NCI-H2196 treated with DMSO at 0.1 percent for 48 hours (cell line): Measurements from ENCODE around the gene RSL24D1.

Source experiments
- DNase-seq: peaks from one replicate; lab custom pipeline; 2025; ENCODE audit not compliant: unreplicated experiment; lab: John Stamatoyannopoulos, UW

Gene RSL24D1

GRCh38 chr15:55196458-55197361 lies at the start of gene RSL24D1:
Gene RSL24D1 (minus strand): TSS chr15:55196941. CDS start chr15:55196890, 51 bp downstream.
- peak; percentile 86 for DNase-seq

- DNase-seq, result no peak
Observed at GRCh38 chr15:55245059-55245458, 48.3 kb upstream of the RSL24D1 start.

GRCh38 chr15:55241891-55242290 lies 45.1 kb upstream of the RSL24D1 start:
- no peak for DNase-seq

- no peak for DNase-seq
Observed at GRCh38 chr15:55241186-55241585, 44.4 kb upstream of the RSL24D1 start.

GRCh38 chr15:55240125-55240760 lies 43.5 kb upstream of the RSL24D1 start:
- DNase-seq, result no peak

- DNase-seq, result no peak
Observed at GRCh38 chr15:55239440-55240124, 42.8 kb upstream of the RSL24D1 start.

- DNase-seq, result no peak
Observed at GRCh38 chr15:55238877-55239276, 42.1 kb upstream of the RSL24D1 start.

- DNase-seq, result no peak
Observed at GRCh38 chr15:55237219-55238130, 40.7 kb upstream of the RSL24D1 start.

GRCh38 chr15:55235546-55236036 lies 38.9 kb upstream of the RSL24D1 start:
- no peak for DNase-seq

- no peak for DNase-seq
Observed at GRCh38 chr15:55234800-55235104, 38.0 kb upstream of the RSL24D1 start.

GRCh38 chr15:55234104-55234799 lies 37.5 kb upstream of the RSL24D1 start:
- DNase-seq, result no peak

GRCh38 chr15:55231455-55231854 lies 34.7 kb upstream of the RSL24D1 start:
- no peak for DNase-seq

- DNase-seq, result no peak
Observed at GRCh38 chr15:55230953-55231352, 34.2 kb upstream of the RSL24D1 start.

GRCh38 chr15:55230051-55230670 lies 33.4 kb upstream of the RSL24D1 start:
- DNase-seq, result no peak

GRCh38 chr15:55226127-55226526 lies 29.4 kb upstream of the RSL24D1 start:
- DNase-seq, result no peak

GRCh38 chr15:55224892-55225291 lies 28.2 kb upstream of the RSL24D1 start:
- no peak for DNase-seq

GRCh38 chr15:55222588-55222987 lies 25.8 kb upstream of the RSL24D1 start:
- no peak for DNase-seq

- no peak for DNase-seq
Observed at GRCh38 chr15:55221090-55222011, 24.6 kb upstream of the RSL24D1 start.

- DNase-seq, result no peak
Observed at GRCh38 chr15:55220606-55221005, 23.9 kb upstream of the RSL24D1 start.
